ENCODE data around the gene GAGE1.
"Not testable (repeated sequence)": the region's sequence is repeated elsewhere in the genome, so short reads cannot be mapped to it uniquely, and the experiment has no call there.

GAGE1 gene

GRCh38 chrX:49598720-49599119, at the start of gene GAGE1:
TSS of gene GAGE1 (plus strand) at chrX:49599020. CDS start at chrX:49600175, 1,155 bp downstream.
- not testable (repeated sequence) for FAIRE-seq

GRCh38 chrX:49550989-49551388, 47.8 kb upstream of the GAGE1 start, which contains the start of gene GAGE12E:
TSS of gene GAGE12E (plus strand) at chrX:49551289. CDS start at chrX:49552444, 1,155 bp downstream.
- not testable (repeated sequence) for FAIRE-seq

- not testable (repeated sequence) for FAIRE-seq
These were observed 38.3 kb upstream of the GAGE1 start, which contains the start of gene GAGE12F for GRCh38 chrX:49560542-49560941. TSS of gene GAGE12F (plus strand) at chrX:49560842. CDS start at chrX:49561997, 1,155 bp downstream.

- not testable (repeated sequence) for FAIRE-seq
These were observed 30.1 kb upstream of the GAGE1 start for GRCh38 chrX:49568728-49569127.

GRCh38 chrX:49569152-49569551, 29.7 kb upstream of the GAGE1 start:
- FAIRE-seq = not testable (repeated sequence)

- not testable (repeated sequence) for FAIRE-seq
These were observed 28.7 kb upstream of the GAGE1 start, which contains the start of gene GAGE12G for GRCh38 chrX:49570100-49570499. TSS of gene GAGE12G (plus strand) at chrX:49570400. CDS start at chrX:49571555, 1,155 bp downstream.

GRCh38 chrX:49579649-49580048, 19.2 kb upstream of the GAGE1 start, which contains the start of gene GAGE12H:
TSS of gene GAGE12H (plus strand) at chrX:49579949. CDS start at chrX:49581104, 1,155 bp downstream.
- not testable (repeated sequence) for FAIRE-seq

- not testable (repeated sequence) for FAIRE-seq
These were observed 9.6 kb upstream of the GAGE1 start, which contains the start of gene GAGE2A for GRCh38 chrX:49589196-49589595. TSS of gene GAGE2A (plus strand) at chrX:49589496. CDS start at chrX:49590651, 1,155 bp downstream.

- FAIRE-seq = not testable (repeated sequence)
These were observed 8.9 kb upstream of the GAGE1 start for GRCh38 chrX:49589769-49590478.

GRCh38 chrX:49590488-49590887, 8.3 kb upstream of the GAGE1 start:
- not testable (repeated sequence) for FAIRE-seq

- FAIRE-seq = no peak
These were observed 12.0 kb downstream of the GAGE1 start for GRCh38 chrX:49610718-49611310.

GRCh38 chrX:49618574-49618973, 19.8 kb downstream of the GAGE1 start:
- FAIRE-seq = no peak

GRCh38 chrX:49627086-49627777, 28.4 kb downstream of the GAGE1 start:
- FAIRE-seq = no peak

- no peak for FAIRE-seq
These were observed 46.3 kb downstream of the GAGE1 start for GRCh38 chrX:49644991-49645637.

- FAIRE-seq = no peak
These were observed 57.7 kb downstream of the GAGE1 start for GRCh38 chrX:49656533-49656932.

Data from TTC549 (cell line).